DMS53 treated with DMSO at 0.1 percent for 48 hours (cell line): ENCODE results near the gene NXPH1.
A peak's percentile ranks its signal among the peaks of the same experiment; 100 is the strongest.

ENCODE experiments used
- DNase-seq: peaks from one replicate; lab custom pipeline; 2025; ENCODE audit not compliant: unreplicated experiment; lab: John Stamatoyannopoulos, UW

The NXPH1 gene

GRCh38 chr7:8491544-8492489 is 58.4 kb downstream of the NXPH1 start:
- no peak for DNase-seq

DNA sequence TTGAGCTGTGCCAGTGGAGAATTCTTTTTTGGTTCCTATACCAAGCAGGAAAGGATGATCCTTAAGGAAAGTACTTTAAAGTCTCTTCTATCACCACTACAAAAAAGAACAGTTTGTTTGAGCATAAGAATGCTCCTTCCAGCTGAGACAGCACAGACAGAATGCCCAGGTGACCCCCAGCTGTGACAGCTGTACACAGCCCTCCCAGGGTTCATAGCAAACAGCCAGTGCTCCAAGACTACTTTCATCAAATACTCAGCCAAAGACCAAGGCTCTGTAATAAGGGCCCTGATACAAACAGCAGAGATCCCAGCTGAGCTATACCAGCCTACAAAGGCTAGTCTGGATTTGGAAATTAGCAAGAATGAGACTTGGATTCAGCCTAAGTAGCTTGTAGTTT is 65.7 kb downstream of the NXPH1 start:
- no peak for DNase-seq

GRCh38 chr7:8500286-8500685 is 66.9 kb downstream of the NXPH1 start:
- DNase-seq = peak; percentile 36

DNA sequence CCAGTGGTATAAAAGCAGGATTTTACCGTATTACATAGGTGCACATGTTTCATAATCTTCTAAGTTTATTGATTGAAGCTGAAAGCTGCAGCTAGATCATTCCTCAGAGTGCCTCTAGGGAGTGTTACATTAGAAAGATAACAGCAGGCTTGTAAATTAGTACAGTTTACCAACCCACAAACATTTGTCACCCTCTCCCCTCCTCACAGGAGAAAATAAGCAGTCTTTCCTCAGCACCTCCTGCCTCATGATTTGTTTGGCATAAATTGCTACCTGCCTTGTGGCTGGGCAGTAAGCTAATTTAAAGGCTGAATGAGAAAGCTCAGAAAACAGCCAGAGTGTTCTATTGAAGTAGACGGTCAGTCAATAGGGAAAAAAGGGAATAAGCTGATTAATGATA is 74.2 kb downstream of the NXPH1 start:
- no peak for DNase-seq

- DNase-seq = no peak
These were observed 76.2 kb downstream of the NXPH1 start for GRCh38 chr7:8509621-8510020.

DNA sequence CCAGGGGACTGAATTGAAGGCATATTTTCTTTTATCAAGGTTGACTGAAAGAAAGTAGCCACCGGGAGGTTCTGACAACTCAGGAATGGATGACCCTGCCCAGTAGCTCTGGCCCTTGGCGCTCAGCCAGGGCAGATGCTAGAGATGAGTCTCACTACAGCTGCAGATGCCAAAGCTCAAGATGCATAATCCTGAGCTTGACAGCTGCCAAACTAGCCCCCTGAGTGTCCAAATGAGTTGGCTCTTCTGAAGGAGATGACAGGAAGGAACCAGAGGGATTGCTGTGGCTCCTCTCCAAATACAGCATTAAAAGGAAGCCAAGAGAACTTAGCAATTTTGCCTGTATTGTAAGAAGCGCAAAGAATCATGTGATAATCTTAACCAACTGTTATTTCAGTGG is 78.4 kb downstream of the NXPH1 start:
- no peak for DNase-seq

- no peak for DNase-seq
These were observed 81.5 kb downstream of the NXPH1 start for GRCh38 chr7:8514781-8515519.

- DNase-seq = no peak
These were observed 82.3 kb downstream of the NXPH1 start for GRCh38 chr7:8515640-8516185.

DNA sequence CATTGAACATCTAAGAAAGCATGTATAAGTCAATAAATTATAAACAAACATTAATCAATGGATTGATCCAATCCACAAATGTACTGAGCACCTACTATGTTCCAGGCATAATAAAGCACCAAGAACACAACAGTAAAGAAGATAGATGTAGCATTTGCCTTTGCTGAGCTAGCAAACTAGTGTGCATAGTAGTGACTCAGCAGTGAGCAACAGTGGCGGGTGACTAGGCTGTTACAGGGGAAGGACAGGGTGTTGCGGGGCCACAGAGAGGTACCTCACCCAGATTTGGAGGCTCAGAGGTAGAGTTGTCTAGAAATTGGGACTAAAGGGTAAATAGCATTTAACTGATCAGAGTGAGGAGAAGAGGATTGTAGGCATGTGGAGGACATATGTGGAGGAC is 83.6 kb downstream of the NXPH1 start:
- DNase-seq = no peak

GRCh38 chr7:8528311-8528710 is 94.9 kb downstream of the NXPH1 start:
- no peak for DNase-seq

DNA sequence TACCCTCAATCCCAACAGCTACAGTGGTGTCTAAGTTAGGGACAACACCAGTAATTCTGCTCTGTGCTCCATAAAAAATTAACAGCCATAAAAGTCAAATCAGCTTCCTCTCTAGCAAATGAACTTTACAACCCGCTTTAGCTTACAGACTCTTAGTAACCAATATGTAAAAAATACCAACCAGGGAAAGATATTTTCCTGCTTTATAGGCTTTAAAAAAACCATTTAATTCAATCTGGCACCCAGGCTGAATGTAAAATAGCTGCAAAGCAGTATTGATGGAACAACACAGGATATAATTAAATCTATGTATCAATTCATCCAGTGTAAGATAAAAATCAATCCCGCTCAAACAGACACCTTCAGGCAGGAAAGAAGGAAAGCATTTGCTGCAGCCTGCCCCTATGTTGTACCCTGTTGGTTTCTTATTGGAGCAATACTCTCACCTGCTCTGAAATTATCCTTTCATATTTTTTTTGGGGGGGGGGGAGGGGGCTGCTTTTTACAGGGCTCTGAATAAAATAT is 98.6 kb downstream of the NXPH1 start:
- DNase-seq = no peak

- DNase-seq = no peak
These were observed 103.0 kb downstream of the NXPH1 start for GRCh38 chr7:8536431-8536830.

GRCh38 chr7:8549046-8549445 is 115.6 kb downstream of the NXPH1 start:
- DNase-seq = no peak

DNA sequence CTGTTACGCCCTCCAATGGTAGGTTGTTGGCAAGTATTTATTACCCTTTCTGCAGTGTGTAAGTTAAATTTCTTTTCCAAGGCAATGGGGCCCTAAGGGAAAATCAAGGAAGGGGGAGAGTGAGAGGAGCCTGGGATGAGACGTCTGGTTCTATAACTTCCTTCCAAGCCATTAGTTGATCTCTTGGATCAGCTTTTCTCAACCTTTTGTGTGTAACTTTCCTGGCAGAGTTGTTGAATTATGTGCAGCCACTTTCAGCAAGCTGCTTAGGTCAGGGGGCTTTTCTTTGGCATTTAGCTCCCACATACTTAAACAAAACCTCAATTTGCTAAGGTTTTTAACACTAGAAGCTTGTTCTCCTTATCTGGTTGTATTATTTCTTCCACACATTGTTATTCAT is 127.1 kb downstream of the NXPH1 start:
- no peak for DNase-seq

DNA sequence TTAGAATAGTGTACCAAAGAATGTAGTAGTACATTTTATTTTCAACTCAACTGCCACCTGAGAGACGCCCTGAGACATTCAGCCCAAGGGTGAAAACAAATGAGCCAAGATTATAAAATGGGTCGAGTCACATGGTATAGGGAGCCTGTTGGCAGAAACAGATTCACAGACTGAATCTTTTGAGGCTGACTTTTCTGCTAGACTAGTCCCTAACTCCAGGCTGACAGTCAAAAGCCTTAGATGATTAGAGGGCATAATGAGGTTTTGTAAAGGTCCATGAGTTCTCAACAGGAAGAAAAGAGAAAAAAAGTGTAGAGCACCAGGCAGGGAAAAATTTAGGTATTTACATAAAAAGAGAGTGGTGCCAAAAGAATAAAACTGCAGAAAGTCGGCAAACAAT is 128.0 kb downstream of the NXPH1 start:
- no peak for DNase-seq

DNA sequence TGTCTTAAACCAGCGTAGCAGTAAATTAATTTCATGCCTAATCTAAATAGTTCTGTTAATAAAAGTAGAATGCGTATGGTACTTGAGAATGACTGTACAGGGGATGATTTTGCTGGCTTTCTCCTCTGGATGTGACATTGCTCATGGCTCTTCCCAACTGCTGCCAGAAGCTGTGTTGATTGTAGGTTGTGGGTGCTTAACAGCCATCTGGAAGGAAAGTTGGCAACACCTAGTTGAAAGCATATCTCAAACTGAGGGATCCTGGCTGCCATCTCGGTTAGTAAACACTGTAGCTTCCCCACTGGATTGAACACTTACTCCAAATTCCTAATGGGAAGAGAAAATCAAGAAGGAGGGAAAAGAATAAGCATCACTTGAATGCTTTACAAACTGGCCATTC is 130.9 kb downstream of the NXPH1 start:
- no peak for DNase-seq

DNA sequence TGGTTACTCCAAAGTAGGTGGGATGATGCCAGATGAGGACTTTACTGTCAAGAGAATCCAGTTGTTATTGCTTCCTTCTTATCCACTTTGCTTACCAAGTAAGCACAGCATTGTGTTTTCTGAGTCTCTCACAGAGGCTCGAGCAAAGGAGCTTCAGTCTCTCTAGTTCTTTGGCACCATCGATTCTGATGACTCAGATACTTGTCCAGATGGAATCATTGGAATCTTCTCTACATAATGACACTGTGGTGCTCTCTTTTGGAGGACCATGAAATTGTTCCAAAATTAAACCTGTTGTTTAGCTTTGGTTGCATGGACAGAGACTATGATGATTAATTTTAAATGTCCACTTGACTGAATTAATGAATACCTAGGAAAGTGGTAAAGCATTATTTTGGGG is 132.6 kb downstream of the NXPH1 start:
- DNase-seq = no peak

GRCh38 chr7:8567626-8568025 is 134.2 kb downstream of the NXPH1 start:
- DNase-seq = no peak

DNA sequence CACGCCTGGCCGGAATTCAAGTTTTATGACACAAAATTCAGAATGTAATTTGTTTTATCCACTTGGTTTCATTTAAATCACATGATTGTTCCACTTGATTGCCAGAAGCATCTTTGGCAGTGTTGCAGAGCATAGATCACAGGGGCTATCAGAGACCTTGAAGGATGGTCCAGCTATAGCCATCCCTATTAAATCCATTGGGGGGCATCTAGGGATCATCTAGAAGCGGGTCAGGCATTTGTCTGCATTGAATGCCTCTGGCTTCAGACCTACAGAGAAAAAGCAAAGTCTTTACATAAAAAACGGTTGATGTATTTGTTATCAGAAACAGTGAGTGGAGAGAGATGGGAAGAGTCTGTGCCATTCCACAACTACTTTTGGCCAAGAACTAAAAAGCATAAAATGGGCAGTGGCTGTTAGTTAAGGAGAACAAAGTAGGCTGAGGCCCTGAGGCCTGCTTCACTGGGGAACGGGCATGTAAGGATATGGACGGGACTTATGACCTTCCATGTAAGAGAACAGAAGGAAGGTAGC is 146.3 kb downstream of the NXPH1 start:
- no peak for DNase-seq

DNA sequence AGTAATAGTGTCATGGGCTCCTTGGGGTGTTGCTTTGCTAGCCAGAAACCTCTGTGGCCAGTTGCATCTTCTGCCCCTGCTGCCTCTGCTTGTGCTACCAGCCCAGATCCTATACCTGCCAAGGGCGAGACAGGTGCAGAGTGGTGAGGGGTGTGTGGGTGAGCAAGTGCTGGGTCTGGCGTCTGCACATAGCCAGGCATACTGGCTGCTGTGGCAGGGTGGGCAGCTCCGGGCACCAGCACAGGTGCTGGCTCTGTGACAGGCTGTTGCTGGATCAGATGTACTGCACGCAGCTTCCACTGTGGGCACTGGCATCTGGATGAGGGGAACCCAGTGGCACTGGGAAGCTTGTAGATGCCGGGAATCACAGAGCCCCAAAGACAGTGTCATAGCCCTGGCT is 148.4 kb downstream of the NXPH1 start:
- DNase-seq = no peak

DNA sequence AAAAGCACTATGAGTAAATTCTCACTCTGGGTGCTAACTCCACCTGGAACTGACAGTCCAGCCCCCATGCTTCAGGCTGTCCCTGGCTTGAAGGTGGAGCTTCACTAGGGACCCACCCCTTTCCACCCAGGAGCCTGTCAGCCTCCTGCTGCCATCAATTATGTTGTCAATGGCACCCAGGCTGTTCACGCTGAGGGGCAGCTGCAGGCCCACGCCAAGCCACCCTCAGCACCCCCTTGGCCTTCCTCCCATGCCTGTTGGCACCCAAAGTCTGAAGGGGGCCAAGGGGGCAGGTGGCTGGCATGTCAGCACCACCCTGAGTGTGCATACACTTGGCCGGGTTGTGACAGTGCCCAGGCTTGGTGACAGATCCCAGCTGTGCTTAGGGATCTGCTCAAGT is 149.3 kb downstream of the NXPH1 start:
- DNase-seq = no peak

DNA sequence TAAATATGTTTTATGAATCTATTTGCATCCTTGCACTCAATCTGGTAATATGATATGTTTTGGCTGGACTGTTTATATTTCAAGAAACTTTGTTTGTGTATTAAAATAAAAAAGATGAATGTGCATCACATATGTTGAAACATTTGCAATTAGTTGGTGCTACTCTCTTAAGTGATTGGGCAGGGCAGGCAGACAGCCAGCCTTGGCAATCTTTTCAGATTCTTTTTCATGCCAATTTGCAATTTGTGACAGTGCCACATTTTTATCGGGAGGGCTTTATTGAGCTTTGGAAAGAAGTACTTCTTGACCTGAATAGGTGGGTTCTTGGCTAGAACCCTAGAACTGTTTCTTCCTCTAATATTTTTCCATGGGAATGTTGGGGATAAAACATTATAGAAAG is 152.2 kb downstream of the NXPH1 start:
- DNase-seq = no peak
